ENCODE data around the gene SLC50A1. TPM values are rescaled to one million over a fixed set of nuclear protein-coding genes. Genes with fewer than 3 reads are reported as not detected.

SLC50A1 gene
- total and polyA plus RNA-seq, 2 donors, result 25.7 to 54.5 TPM

Other genes starting within 250 kb of the SLC50A1 start
- 14.7 TPM for gene PMVK, start 199.1 kb upstream of the SLC50A1 start, total RNA-seq
- 27.5 TPM for gene PMVK, start 199.1 kb upstream of the SLC50A1 start, polyA plus RNA-seq
- gene PBXIP1, start 179.8 kb upstream of the SLC50A1 start, total RNA-seq, result 91.5 TPM
- 104 TPM for gene PBXIP1, start 179.8 kb upstream of the SLC50A1 start, polyA plus RNA-seq
- 15.3 TPM for gene PYGO2, start 174.1 kb upstream of the SLC50A1 start, total RNA-seq
- 24.5 TPM for gene PYGO2, start 174.1 kb upstream of the SLC50A1 start, polyA plus RNA-seq
- 30.5 TPM for gene SHC1, start 165.1 kb upstream of the SLC50A1 start, total RNA-seq
- gene SHC1, start 165.1 kb upstream of the SLC50A1 start, polyA plus RNA-seq, result 66.7 TPM
- gene CKS1B, start 161.2 kb upstream of the SLC50A1 start, total RNA-seq, result 113 TPM
- gene CKS1B, start 161.2 kb upstream of the SLC50A1 start, polyA plus RNA-seq, result 32.8 TPM
- gene FLAD1, start 152.5 kb upstream of the SLC50A1 start, total RNA-seq, result 26.7 TPM
- gene FLAD1, start 152.5 kb upstream of the SLC50A1 start, polyA plus RNA-seq, result 34.8 TPM
- 0.09 TPM for gene LENEP, start 142.3 kb upstream of the SLC50A1 start, total RNA-seq
- gene LENEP, start 142.3 kb upstream of the SLC50A1 start, polyA plus RNA-seq, result 0.16 TPM
- 12.1 TPM for gene ZBTB7B, start 133.1 kb upstream of the SLC50A1 start, total RNA-seq
- gene ZBTB7B, start 133.1 kb upstream of the SLC50A1 start, polyA plus RNA-seq, result 21.9 TPM
- 0.24 TPM for gene DCST2, start 102.1 kb upstream of the SLC50A1 start, total RNA-seq
- 7.8 TPM for gene DCST2, start 102.1 kb upstream of the SLC50A1 start, polyA plus RNA-seq
- gene DCST1, start 102.0 kb upstream of the SLC50A1 start, total RNA-seq, result not detected
- gene DCST1, start 102.0 kb upstream of the SLC50A1 start, polyA plus RNA-seq, result not detected
- gene ADAM15, start 84.5 kb upstream of the SLC50A1 start, total RNA-seq, result 12.2 TPM
- 91.5 TPM for gene ADAM15, start 84.5 kb upstream of the SLC50A1 start, polyA plus RNA-seq
- gene EFNA4, start 72.1 kb upstream of the SLC50A1 start, total RNA-seq, result 4.9 TPM
- 7.4 TPM for gene EFNA4, start 72.1 kb upstream of the SLC50A1 start, polyA plus RNA-seq
- gene EFNA3, start 57.0 kb upstream of the SLC50A1 start, total RNA-seq, result 2.1 TPM
- gene EFNA3, start 57.0 kb upstream of the SLC50A1 start, polyA plus RNA-seq, result 3.4 TPM
- 14.5 TPM for gene EFNA1, start 8.0 kb upstream of the SLC50A1 start, total RNA-seq
- 52.6 TPM for gene EFNA1, start 8.0 kb upstream of the SLC50A1 start, polyA plus RNA-seq
- 34.0 TPM for gene DPM3, start 4.7 kb downstream of the SLC50A1 start, total RNA-seq
- 155 TPM for gene DPM3, start 4.7 kb downstream of the SLC50A1 start, polyA plus RNA-seq
- gene KRTCAP2, start 37.5 kb downstream of the SLC50A1 start, total RNA-seq, result 97.7 TPM
- 223 TPM for gene KRTCAP2, start 37.5 kb downstream of the SLC50A1 start, polyA plus RNA-seq
- gene TRIM46, start 38.0 kb downstream of the SLC50A1 start, total RNA-seq, result 1.9 TPM
- 4.3 TPM for gene TRIM46, start 38.0 kb downstream of the SLC50A1 start, polyA plus RNA-seq
- gene THBS3, start 72.0 kb downstream of the SLC50A1 start, total RNA-seq, result 7.6 TPM
- gene THBS3, start 72.0 kb downstream of the SLC50A1 start, polyA plus RNA-seq, result 46.1 TPM
- 35.1 TPM for gene MTX1, start 72.8 kb downstream of the SLC50A1 start, total RNA-seq
- gene MTX1, start 72.8 kb downstream of the SLC50A1 start, polyA plus RNA-seq, result 36.8 TPM
- gene ENTREP3, start 119.6 kb downstream of the SLC50A1 start, total RNA-seq, result 2.1 TPM
- gene ENTREP3, start 119.6 kb downstream of the SLC50A1 start, polyA plus RNA-seq, result 12.5 TPM
- gene SCAMP3, start 126.5 kb downstream of the SLC50A1 start, total RNA-seq, result 29.1 TPM
- gene SCAMP3, start 126.5 kb downstream of the SLC50A1 start, polyA plus RNA-seq, result 59.1 TPM
- gene CLK2, start 137.7 kb downstream of the SLC50A1 start, total RNA-seq, result 28.9 TPM
- gene CLK2, start 137.7 kb downstream of the SLC50A1 start, polyA plus RNA-seq, result 86.5 TPM
- gene HCN3, start 141.6 kb downstream of the SLC50A1 start, total RNA-seq, result 0.76 TPM
- gene HCN3, start 141.6 kb downstream of the SLC50A1 start, polyA plus RNA-seq, result 2.6 TPM
- gene PKLR, start 165.6 kb downstream of the SLC50A1 start, total RNA-seq, result 0.19 TPM
- 0.05 TPM for gene PKLR, start 165.6 kb downstream of the SLC50A1 start, polyA plus RNA-seq
- 175 TPM for gene FDPS, start 173.0 kb downstream of the SLC50A1 start, total RNA-seq
- gene FDPS, start 173.0 kb downstream of the SLC50A1 start, polyA plus RNA-seq, result 119 TPM
- gene RUSC1, start 185.0 kb downstream of the SLC50A1 start, total RNA-seq, result 7.5 TPM
- gene RUSC1, start 185.0 kb downstream of the SLC50A1 start, polyA plus RNA-seq, result 18.0 TPM

Measured in thymus (tissue), 2 donors.